Measurements from ENCODE around the gene TEKT2.

TEKT2 gene

GRCh38 chr1:36068866-36069265 is 15.0 kb upstream of the TEKT2 start:
- Histone ChIP-seq H3K27me3 (ENCODE audit: insufficient read depth, low read depth) (no peaks in the 10 kb centered on the region), H3K4me2 (no peak overlapping the region), H3K79me2 (ENCODE audit: insufficient read depth, low read depth) (no peaks in the 10 kb centered on the region), H3K4me3 (IDR thresholded peaks at IDR 0.05; ENCODE audit: insufficient read depth, low read depth, low read length) (no peak overlapping the region), H3K36me3 (ENCODE audit: insufficient read depth) (no peaks in the 10 kb centered on the region), H3K4me1 (ENCODE audit: low read depth, poor library complexity, severe bottlenecking) (no peaks in the 10 kb centered on the region), H4K20me1 (ENCODE audit: insufficient read depth) (no peaks in the 10 kb centered on the region), H3K27ac (no peak overlapping the region), H3K9ac (no peak overlapping the region), H2AFZ (ENCODE audit: low read depth) (no peak overlapping the region)
- no peak for TF ChIP-seq CTCF (conservative IDR thresholded peaks at IDR 0.05; ENCODE audit: low read depth, low read length)

- Histone ChIP-seq H3K79me2 (ENCODE audit: insufficient read depth, low read depth) (no peaks in the 10 kb centered on the region), H3K9ac (no peak overlapping the region), H3K36me3 (ENCODE audit: insufficient read depth) (no peaks in the 10 kb centered on the region), H3K4me3 (IDR thresholded peaks at IDR 0.05; ENCODE audit: insufficient read depth, low read depth, low read length) (no peak overlapping the region), H2AFZ (ENCODE audit: low read depth) (no peak overlapping the region), H3K4me2 (no peak overlapping the region), H3K27me3 (ENCODE audit: insufficient read depth, low read depth) (no peaks in the 10 kb centered on the region), H4K20me1 (ENCODE audit: insufficient read depth) (no peaks in the 10 kb centered on the region), H3K27ac (no peak overlapping the region), H3K4me1 (ENCODE audit: low read depth, poor library complexity, severe bottlenecking) (no peaks in the 10 kb centered on the region)
- no peak for TF ChIP-seq CTCF (conservative IDR thresholded peaks at IDR 0.05; ENCODE audit: low read depth, low read length)
Measured at GRCh38 chr1:36070349-36070748, 13.5 kb upstream of the TEKT2 start.

- no peaks in the 10 kb centered on the region for H4K20me1 ChIP-seq (ENCODE audit: insufficient read depth)
- no peak overlapping the region for H2AFZ ChIP-seq (ENCODE audit: low read depth)
- no peak for TF ChIP-seq CTCF (conservative IDR thresholded peaks at IDR 0.05; ENCODE audit: low read depth, low read length)
- H3K27ac ChIP-seq: no peak overlapping the region
- no peaks in the 10 kb centered on the region for H3K4me1 ChIP-seq (ENCODE audit: low read depth, poor library complexity, severe bottlenecking)
- H3K79me2 ChIP-seq (ENCODE audit: insufficient read depth, low read depth): no peaks in the 10 kb centered on the region
- H3K4me3 ChIP-seq (IDR thresholded peaks at IDR 0.05; ENCODE audit: insufficient read depth, low read depth, low read length): no peak overlapping the region
- no peak overlapping the region for H3K9ac ChIP-seq
- H3K36me3 ChIP-seq (ENCODE audit: insufficient read depth): no peaks in the 10 kb centered on the region
- no peaks in the 10 kb centered on the region for H3K27me3 ChIP-seq (ENCODE audit: insufficient read depth, low read depth)
- H3K4me2 ChIP-seq: no peak overlapping the region
Measured at GRCh38 chr1:36076979-36077573, 6.8 kb upstream of the TEKT2 start.

- no peak overlapping the region for H3K9ac ChIP-seq
- no peak for TF ChIP-seq CTCF (conservative IDR thresholded peaks at IDR 0.05; ENCODE audit: low read depth, low read length)
Measured at GRCh38 chr1:36080236-36080635, 3.7 kb upstream of the TEKT2 start.

More at GRCh38 chr1:36080236-36080635, 3.7 kb upstream of the TEKT2 start:
- no peaks in the 10 kb centered on the region for H3K27me3 ChIP-seq (ENCODE audit: insufficient read depth, low read depth)
- no peaks in the 10 kb centered on the region for H4K20me1 ChIP-seq (ENCODE audit: insufficient read depth)
- no peak overlapping the region for H3K4me3 ChIP-seq (IDR thresholded peaks at IDR 0.05; ENCODE audit: insufficient read depth, low read depth, low read length)
- no peak overlapping the region for H2AFZ ChIP-seq (ENCODE audit: low read depth)
- no peak overlapping the region for H3K27ac ChIP-seq
- no peak overlapping the region for H3K4me2 ChIP-seq
- no peaks in the 10 kb centered on the region for H3K79me2 ChIP-seq (ENCODE audit: insufficient read depth, low read depth)
- no peaks in the 10 kb centered on the region for H3K36me3 ChIP-seq (ENCODE audit: insufficient read depth)
- no peaks in the 10 kb centered on the region for H3K4me1 ChIP-seq (ENCODE audit: low read depth, poor library complexity, severe bottlenecking)

Data from KMS-11 (cell line).